Neural cell (in vitro differentiated cells): Measurements from ENCODE around the gene BIK. TPM values are rescaled to one million over a fixed set of nuclear protein-coding genes. Genes with fewer than 3 reads are reported as not detected.
A peak's percentile ranks its signal among the peaks of the same experiment; 100 is the strongest.

Experiments
- H2AFZ ChIP-seq: fragments of 200-600, 300-800 bp; sonication (generic), shearing (Covaris generic); 2 replicates; pipeline ENCODE4 v1.6.0; 2014; ENCODE audit warnings: low read depth, mild to moderate bottlenecking, antibody characterized with exemption, low read length, moderate library complexity
- H3F3A ChIP-seq: fragments of 200-600 bp; shearing (Covaris generic); 2 replicates; pipeline ENCODE4 v1.6.1; 2016; ENCODE audit warnings: mild to moderate bottlenecking, moderate library complexity, mixed read lengths, antibody characterized with exemption, low read length; ENCODE audit not compliant: insufficient read depth, poor library complexity, severe bottlenecking
- H3K27ac ChIP-seq: fragments of 200-600, 300-800 bp; sonication (generic), shearing (Covaris generic); 2 replicates; pipeline ENCODE4 v1.5.1; 2014; ENCODE audit warnings: mild to moderate bottlenecking, low read length, moderate library complexity
- H3K27me3 ChIP-seq: fragments of 300-800, 200-600 bp; sonication (generic), shearing (Covaris generic); 2 replicates; pipeline ENCODE4 v1.6.0; 2014; ENCODE audit warnings: mild to moderate bottlenecking, low read depth, low read length, moderate library complexity; ENCODE audit not compliant: insufficient read depth
- H3K36me3 ChIP-seq: fragments of 300-800, 200-600 bp; sonication (generic), shearing (Covaris generic); 2 replicates; pipeline ENCODE4 v1.5.1; 2014; ENCODE audit warnings: mild to moderate bottlenecking, antibody characterized with exemption, low read length, moderate library complexity; ENCODE audit not compliant: insufficient read depth
- H3K4me2 ChIP-seq: fragments of 300-800, 200-600 bp; sonication (generic), shearing (Covaris generic); 2 replicates; pipeline ENCODE4 v1.6.0; 2014; ENCODE audit warnings: mild to moderate bottlenecking, low read length
- H3K4me3 ChIP-seq: fragments of 300-800, 200-600 bp; sonication (generic), shearing (Covaris generic); 2 replicates; pipeline ENCODE4 v1.5.1; 2014; ENCODE audit warnings: mild to moderate bottlenecking, low read length, moderate library complexity
- H3K79me2 ChIP-seq: fragments of 200-600 bp; shearing (Covaris generic); replicated peaks from 2 replicates; pipeline ENCODE4 v1.6.0; 2014; ENCODE audit warnings: mild to moderate bottlenecking, low read length, moderate library complexity; ENCODE audit not compliant: insufficient read depth
- H3K9ac ChIP-seq: fragments of 300-800, 200-600 bp; sonication (generic), shearing (Covaris generic); 2 replicates; pipeline ENCODE4 v1.6.1; 2016; ENCODE audit warnings: mild to moderate bottlenecking, low read length, mixed read lengths
- H3K9me2 ChIP-seq: fragments of 200-600 bp; shearing (Covaris generic); 2 replicates; pipeline ENCODE4 v1.6.1; 2016; ENCODE audit warnings: mild to moderate bottlenecking, low read length, mixed read lengths; ENCODE audit not compliant: insufficient read depth
- H3K9me3 ChIP-seq: fragments of 200-600, 300-800 bp; sonication (generic), shearing (Covaris generic); 2 replicates; pipeline ENCODE4 v1.6.1; 2016; ENCODE audit warnings: mild to moderate bottlenecking, mixed run types, low read length, moderate library complexity, mixed read lengths
- H4K20me1 ChIP-seq: fragments of 200-600 bp; shearing (Covaris generic); 2 replicates; pipeline ENCODE4 v1.6.1; 2016; ENCODE audit warnings: mild to moderate bottlenecking, mixed run types; ENCODE audit not compliant: insufficient read depth
- CTCF ChIP-seq: fragments of 450-650 bp; IDR thresholded peaks from 2 replicates; pipeline ENCODE4 v1.5.1; 2014; ENCODE audit warnings: antibody characterized with exemption, mild to moderate bottlenecking, moderate library complexity; ENCODE audit not compliant: poor library complexity, severe bottlenecking
- EP300 ChIP-seq: fragments of 450-650 bp; conservative IDR thresholded peaks from 2 replicates; pipeline ENCODE4 v1.6.1; 2014; ENCODE audit warnings: antibody characterized with exemption, mild to moderate bottlenecking, moderate library complexity; ENCODE audit not compliant: poor library complexity, severe bottlenecking
- EZH2 ChIP-seq: fragments of 200-600, 300-800 bp; shearing (Covaris generic), sonication (generic); IDR thresholded peaks from 2 replicates; pipeline ENCODE4 v1.6.1; 2014; ENCODE audit warnings: antibody characterized with exemption, low read length, borderline replicate concordance, mild to moderate bottlenecking; ENCODE audit not compliant: insufficient read depth, poor library complexity, severe bottlenecking
- RAD21 ChIP-seq: fragments of 450-650 bp; conservative IDR thresholded peaks from 2 replicates; pipeline ENCODE4 v1.6.1; 2014; ENCODE audit warnings: antibody characterized with exemption, mild to moderate bottlenecking, moderate library complexity
- REST ChIP-seq: IDR thresholded peaks from 2 replicates; pipeline ENCODE4 v1.6.1; 2012; ENCODE audit warnings: borderline replicate concordance
- SMC3 ChIP-seq: fragments of 450-650 bp; conservative IDR thresholded peaks from 2 replicates; pipeline ENCODE4 v1.6.1; 2014; ENCODE audit warnings: antibody characterized with exemption, mild to moderate bottlenecking, moderate library complexity; ENCODE audit not compliant: poor library complexity
- TAF1 ChIP-seq: IDR thresholded peaks from 2 replicates; pipeline ENCODE4 v1.6.1; 2012; ENCODE audit warnings: low read depth
- polyA plus RNA-seq: library from polyadenylated mRNA; depleted of rRNA; stranded (reverse); fragments of >200 nt; gene quantifications from 2 replicates; pipeline ENCODE4 v1.2.3, GENCODE V29; 2014

The BIK gene
- polyA plus RNA-seq, 1 donor from 2014 or later = 3.1 TPM

- H3K9me2 ChIP-seq = no peaks in the 10 kb centered on the region
- peak overlapping the region; percentile 9 for H3K9ac ChIP-seq
- H3K79me2 ChIP-seq = no peaks in the 10 kb centered on the region
- H3F3A ChIP-seq = no peaks in the 10 kb centered on the region
- peak overlapping the region; percentile 39 for H3K4me2 ChIP-seq
- no peaks in the 10 kb centered on the region for H3K36me3 ChIP-seq
- no peak overlapping the region for H2AFZ ChIP-seq
- peak overlapping the region; percentile 80 for H3K4me3 ChIP-seq
- peaks cover 35% of the 10 kb centered on the region for H3K27me3 ChIP-seq
- TF ChIP-seq EZH2 (no peak), EP300 (no peak), TAF1 (no peak), SMC3 (no peak), CTCF (no peak), RAD21 (no peak), REST (no peak)
- H3K27ac ChIP-seq = no peak overlapping the region
- no peaks in the 10 kb centered on the region for H4K20me1 ChIP-seq
- H3K9me3 ChIP-seq = no peaks in the 10 kb centered on the region
These were observed 568 bp upstream of the BIK start for GRCh38 chr22:43109921-43110443.

GRCh38 chr22:43110927-43111623 lies 525 bp downstream of the BIK start:
- Histone ChIP-seq H3K4me3 (peak overlapping the region; percentile 80), H3K9me2 (no peaks in the 10 kb centered on the region), H4K20me1 (no peaks in the 10 kb centered on the region), H3K9ac (peak overlapping the region; percentile 36), H3K27me3 (peaks cover 35% of the 10 kb centered on the region), H3K36me3 (no peaks in the 10 kb centered on the region), H2AFZ (no peak overlapping the region), H3F3A (no peaks in the 10 kb centered on the region), H3K4me2 (peak overlapping the region; percentile 35), H3K79me2 (no peaks in the 10 kb centered on the region), H3K27ac (no peak overlapping the region), H3K9me3 (no peaks in the 10 kb centered on the region)
- TF ChIP-seq REST (no peak), EZH2 (peak; percentile 76), CTCF (peak; percentile 15)
